A673 (cell line): ENCODE results near the gene FOXD3.

Source experiments
- CTCF ChIP-seq: fragments of 300-800, 200-600 bp; sonication (generic); conservative IDR thresholded peaks from 2 replicates; pipeline ENCODE4 v1.5.1; 2017; ENCODE audit warnings: low read depth, mild to moderate bottlenecking, antibody characterized with exemption, low read length, moderate library complexity, mixed read lengths
- EZH2 ChIP-seq: fragments of 200-600 bp; sonication (generic); IDR thresholded peaks from 2 replicates; pipeline ENCODE4 v1.6.1; 2017; ENCODE audit warnings: borderline replicate concordance, low read depth, mild to moderate bottlenecking, mixed read lengths, antibody characterized with exemption, low read length; ENCODE audit not compliant: poor library complexity, severe bottlenecking

- no peak for TF ChIP-seq CTCF
- TF ChIP-seq EZH2: no peak
Observed at GRCh38 chr1:63366908-63367214, 44.5 kb downstream of the FOXD3 start.
